Uterus (tissue), 2 donors: ENCODE measurements around the gene ADGRD2.

ENCODE experiments used
- CTCF ChIP-seq, 4 experiments: fragments of 200-600 bp in 2 of 4; fragments of 450-650 bp in 2 of 4; sonication (generic) in 2 of 4; IDR thresholded peaks; one replicate each; pipeline ENCODE4 v1.5.1; 2016 to 2019; ENCODE audit warnings: antibody characterized with exemption in 4 of 4, mild to moderate bottlenecking in 2 of 4, moderate library complexity in 1 of 4
- POLR2A ChIP-seq, 2 donors: fragments of 450-650 bp; IDR thresholded peaks; one replicate each; pipeline ENCODE4 v1.6.1; 2016; ENCODE audit warnings: antibody characterized with exemption in 2 of 2, mild to moderate bottlenecking in 1 of 2, moderate library complexity in 1 of 2

DNA sequence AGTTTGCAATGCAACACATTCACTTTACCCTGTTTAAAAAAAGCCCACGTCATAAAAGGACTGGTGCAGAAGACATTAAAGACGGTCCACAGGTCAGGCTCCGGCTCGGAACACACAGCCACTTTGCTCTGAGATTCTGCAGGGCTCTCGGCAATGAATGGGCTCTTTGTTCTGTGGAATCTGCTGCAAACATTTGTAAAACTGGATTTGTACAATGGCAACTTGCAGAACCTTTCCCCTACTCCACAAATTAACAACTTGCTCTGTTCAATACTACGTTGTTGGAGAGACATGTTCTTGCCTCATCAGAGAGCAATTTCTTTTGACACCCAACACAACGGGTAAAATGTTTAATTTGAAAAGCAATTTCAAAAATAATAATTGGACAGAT, 70.0 kb downstream of the ADGRD2 start:
- TF ChIP-seq CTCF (IDR thresholded peaks at IDR 0.05) (no peak), POLR2A (IDR thresholded peaks at IDR 0.05) (no peak)
